AG04449 (cell line): ENCODE measurements around the gene POFUT1.
"Not testable (repeated sequence)": the region's sequence is repeated elsewhere in the genome, so short reads cannot be mapped to it uniquely, and the experiment has no call there.

Source experiments
- CTCF ChIA-PET: fragments of 350-600 bp; formaldehyde crosslinking; extraction: SDS; loops from one replicate; lab custom pipeline; 2021; ENCODE audit warnings: antibody characterized with exemption; lab: Yijun Ruan, JAX
- POLR2A ChIA-PET: fragments of 400-600, 350-600 bp; formaldehyde crosslinking; extraction: SDS; loops from one replicate; lab custom pipeline; 2020; ENCODE audit warnings: antibody characterized with exemption, inconsistent platforms; lab: Yijun Ruan, JAX
- DNase-seq: peaks from one replicate; pipeline ENCODE4 v3.0.0-alpha.2; 2010; ENCODE audit warnings: low read depth, low spot score
- H3K4me3 ChIP-seq: 2 replicates; pipeline ENCODE4 v1.5.1; 2011; ENCODE audit warnings: low read depth, mild to moderate bottlenecking, control low read depth, low read length
- TF ChIP-seq, protein P1 (sequence below): IDR thresholded peaks from one replicate; pipeline ENCODE4 v1.5.1; 2011; ENCODE audit warnings: mild to moderate bottlenecking, moderate library complexity, low read length, control low read depth, inconsistent platforms; ENCODE audit not compliant: insufficient read depth; ENCODE audit errors: missing control alignments

Gene POFUT1

DNA sequence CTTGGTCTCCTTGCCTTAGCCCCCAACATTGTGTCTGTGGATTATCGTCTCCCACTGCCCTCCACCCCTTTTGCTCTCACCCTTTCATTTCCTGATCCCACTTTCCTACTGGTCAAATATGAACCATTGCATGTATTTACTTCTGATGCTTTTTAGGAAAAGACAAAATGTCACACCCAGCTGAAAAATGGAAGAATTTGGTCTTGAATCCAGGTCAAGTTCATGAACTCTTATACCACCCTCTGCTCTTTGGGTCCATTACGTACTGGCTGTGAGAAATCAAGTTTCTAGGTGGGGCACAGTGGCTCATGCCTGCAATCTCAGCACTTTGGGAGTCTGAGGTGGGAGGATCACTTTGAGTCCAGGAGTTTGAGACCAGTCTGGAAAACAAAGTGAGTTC, 54.0 kb downstream of the POFUT1 start:
- no peak overlapping the region for H3K4me3 ChIP-seq
- DNase-seq, result no peak
- ChIA-PET CTCF (no interaction called here), POLR2A (no interaction called here)
- TF ChIP-seq, protein P1, sequence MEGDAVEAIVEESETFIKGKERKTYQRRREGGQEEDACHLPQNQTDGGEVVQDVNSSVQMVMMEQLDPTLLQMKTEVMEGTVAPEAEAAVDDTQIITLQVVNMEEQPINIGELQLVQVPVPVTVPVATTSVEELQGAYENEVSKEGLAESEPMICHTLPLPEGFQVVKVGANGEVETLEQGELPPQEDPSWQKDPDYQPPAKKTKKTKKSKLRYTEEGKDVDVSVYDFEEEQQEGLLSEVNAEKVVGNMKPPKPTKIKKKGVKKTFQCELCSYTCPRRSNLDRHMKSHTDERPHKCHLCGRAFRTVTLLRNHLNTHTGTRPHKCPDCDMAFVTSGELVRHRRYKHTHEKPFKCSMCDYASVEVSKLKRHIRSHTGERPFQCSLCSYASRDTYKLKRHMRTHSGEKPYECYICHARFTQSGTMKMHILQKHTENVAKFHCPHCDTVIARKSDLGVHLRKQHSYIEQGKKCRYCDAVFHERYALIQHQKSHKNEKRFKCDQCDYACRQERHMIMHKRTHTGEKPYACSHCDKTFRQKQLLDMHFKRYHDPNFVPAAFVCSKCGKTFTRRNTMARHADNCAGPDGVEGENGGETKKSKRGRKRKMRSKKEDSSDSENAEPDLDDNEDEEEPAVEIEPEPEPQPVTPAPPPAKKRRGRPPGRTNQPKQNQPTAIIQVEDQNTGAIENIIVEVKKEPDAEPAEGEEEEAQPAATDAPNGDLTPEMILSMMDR, result no peak

DNA sequence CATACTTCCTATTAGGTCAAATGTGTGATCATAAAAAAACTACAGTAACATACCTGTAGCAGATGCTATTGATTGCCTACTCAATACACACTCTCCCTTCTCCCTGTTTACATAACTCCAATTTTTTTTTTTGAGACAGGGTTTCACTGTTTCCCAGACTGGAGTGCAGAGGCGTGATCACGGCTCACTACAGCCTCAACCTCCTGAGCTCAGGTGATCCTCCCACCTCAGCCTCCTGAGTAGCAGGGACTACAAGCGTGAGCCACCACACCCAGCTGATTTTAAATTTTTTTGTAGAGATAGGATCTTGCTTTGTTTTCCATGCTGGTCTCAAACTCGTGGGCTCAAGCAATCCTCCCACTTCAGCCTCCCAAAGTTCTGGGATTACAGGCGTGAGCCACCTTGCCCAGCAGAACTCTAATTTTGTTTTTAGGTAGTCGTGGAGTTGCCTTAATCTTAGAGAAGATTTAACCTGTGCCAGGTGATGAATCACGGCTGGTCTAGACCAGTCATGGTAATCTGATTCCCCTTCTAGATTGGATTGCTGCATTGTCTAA, 55.8 kb downstream of the POFUT1 start:
- H3K4me3 ChIP-seq, result no peak overlapping the region
- ChIA-PET CTCF (no interaction called here), POLR2A (no interaction called here)
- no peak for DNase-seq
- TF ChIP-seq, protein P1, result no peak

DNA sequence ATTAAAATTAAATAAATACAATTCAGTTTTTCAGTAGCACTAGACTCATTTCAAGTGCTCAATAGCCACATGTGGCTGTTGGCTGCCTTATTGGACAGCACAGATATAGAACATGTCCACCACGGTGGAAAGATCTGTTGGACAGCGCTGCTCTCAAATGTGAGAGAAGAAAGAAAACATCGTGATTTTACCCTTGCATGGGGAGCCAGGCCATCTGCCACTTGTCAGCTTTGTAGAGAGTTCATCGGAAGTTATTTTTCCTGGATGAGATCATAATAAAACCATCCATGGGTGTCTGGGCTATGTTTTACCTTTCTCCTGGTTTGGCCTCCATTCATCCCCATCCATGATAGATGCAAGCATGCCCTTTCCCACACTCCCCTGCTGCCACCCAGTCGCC, 63.9 kb downstream of the POFUT1 start:
- POLR2A ChIA-PET, result no interaction called here
- CTCF ChIA-PET, result no interaction called here
- H3K4me3 ChIP-seq, result no peak overlapping the region
- TF ChIP-seq, protein P1, result no peak
- no peak for DNase-seq

DNA sequence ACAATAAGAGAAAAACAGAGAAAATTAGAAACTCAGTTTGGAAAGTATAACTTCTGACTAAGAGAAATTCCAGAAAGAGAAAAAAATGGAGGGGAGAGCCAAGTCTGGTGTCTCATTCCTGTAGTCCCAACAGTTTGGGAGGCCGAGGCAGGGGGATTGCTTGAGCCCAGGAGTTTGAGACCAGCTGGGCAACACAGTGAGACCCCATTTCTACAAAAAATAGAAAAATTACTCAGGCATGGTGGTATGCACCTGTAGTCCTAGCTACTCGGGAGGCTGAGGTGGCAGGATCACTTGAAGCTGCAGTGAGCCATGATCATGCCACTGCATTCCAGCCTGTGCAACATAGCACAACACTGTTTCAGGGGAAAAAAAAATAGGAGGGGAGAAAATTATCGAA, 66.7 kb downstream of the POFUT1 start:
- ChIA-PET CTCF (no interaction called here), POLR2A (no interaction called here)
- TF ChIP-seq, protein P1, result no peak
- no peak for DNase-seq
- H3K4me3 ChIP-seq, result no peak overlapping the region

DNA sequence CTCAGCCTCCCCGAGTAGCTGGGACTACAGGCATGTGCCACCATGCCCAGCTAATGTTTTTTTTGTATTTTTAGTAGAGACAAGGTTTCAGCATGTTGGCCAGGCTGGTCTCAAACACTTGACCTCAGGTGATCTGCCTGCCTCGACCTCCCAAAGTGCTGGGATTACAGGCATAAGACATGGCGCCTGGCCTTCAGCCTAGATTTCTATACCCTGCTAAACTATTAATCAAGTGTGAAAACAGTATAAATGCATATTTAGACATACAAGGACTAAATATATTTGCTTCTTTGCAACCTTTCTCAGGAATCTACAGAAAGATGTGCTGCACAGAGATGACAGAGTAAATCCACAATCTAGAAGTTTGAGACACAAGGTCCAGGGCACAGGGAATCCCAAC, 67.5 kb downstream of the POFUT1 start:
- H3K4me3 ChIP-seq, DNase-seq, CTCF ChIA-PET, POLR2A ChIA-PET: not testable (repeated sequence)

DNA sequence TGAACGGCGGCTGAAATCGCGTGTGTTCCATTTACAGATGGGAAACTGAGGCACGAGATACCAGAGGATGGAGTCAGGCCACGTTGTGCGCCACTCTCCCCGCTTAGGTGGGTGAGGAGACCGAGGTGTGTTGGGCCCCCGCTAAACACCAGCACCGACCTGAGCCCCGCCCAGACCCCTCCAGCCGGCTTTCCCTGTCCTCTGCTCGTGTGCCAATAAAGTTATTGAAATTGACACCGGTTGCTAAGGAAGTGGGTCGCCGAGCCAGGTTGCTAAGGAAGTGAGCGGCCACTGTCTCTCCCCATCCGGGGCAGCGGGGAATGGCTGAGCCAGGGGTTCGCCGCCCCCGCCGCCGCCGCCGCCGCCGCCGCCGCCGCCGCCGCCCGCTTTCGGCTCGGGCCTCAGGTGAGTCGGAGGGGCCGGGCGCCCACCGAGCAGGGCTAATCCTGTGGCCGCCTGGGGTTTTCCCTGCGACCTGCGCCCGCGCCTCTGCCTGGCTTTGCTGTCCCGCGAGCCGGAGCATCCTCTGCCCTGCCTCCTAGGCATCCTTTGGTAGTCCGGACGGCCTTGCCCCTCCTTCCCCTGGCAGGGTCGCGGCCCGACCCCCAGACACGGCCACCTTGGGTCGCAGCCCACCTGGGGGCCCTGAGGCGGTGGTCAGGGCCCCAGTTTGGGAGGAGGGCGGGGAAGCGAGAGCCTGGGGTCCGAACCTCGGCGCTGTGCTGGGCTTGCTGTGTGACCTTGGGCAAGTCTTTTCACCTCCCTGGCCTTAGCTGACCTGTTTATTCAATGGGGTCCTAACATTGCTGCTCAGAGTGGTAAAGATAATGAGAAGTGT, 69.9 kb downstream of the POFUT1 start, which contains the start of gene KIF3B:
Gene KIF3B (plus strand): TSS at position 291 of the 838 bp plus-strand sequence. CDS start 32,127 bp downstream, outside the sequence.
- CTCF ChIA-PET, result no interaction called here
- DNase-seq, result peak; percentile 44
- POLR2A ChIA-PET, result no interaction called here
- TF ChIP-seq, protein P1, result no peak
- H3K4me3 ChIP-seq, result peak within 1 kb of the TSS; percentile 94

DNA sequence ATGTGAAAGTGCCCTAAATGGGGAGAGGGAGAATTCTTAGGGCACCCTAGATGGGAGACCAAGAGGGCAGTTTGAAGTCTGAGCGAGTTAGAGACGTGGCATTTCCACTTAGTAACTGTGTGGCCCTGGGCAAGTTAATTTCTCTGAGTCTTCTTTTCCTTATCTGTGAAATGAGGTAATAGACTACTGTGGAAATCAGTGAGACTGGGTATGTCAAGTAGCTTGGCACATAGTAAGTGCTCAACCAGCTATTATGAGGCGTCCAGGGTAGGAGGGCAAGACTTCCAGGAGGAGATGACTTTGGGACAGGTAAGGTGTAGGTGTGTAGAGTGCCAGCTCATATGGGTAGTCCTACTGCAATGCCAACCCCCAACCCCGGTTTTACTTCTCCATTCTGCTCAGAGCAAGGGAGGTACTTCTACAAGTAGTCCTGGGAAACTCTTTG, 70.5 kb downstream of the POFUT1 start:
- TF ChIP-seq, protein P1, result no peak
- CTCF ChIA-PET, result no interaction called here
- POLR2A ChIA-PET, result no interaction called here
- DNase-seq, result no peak
- H3K4me3 ChIP-seq, result peak overlapping the region; percentile 94
